HCT116 (cell line): ENCODE data around the gene FERMT2. TPM values are rescaled to one million over a fixed set of nuclear protein-coding genes. Genes with fewer than 3 reads are reported as not detected.

Experiments
- ATAC-seq: fragments of 200-7000 bp; cut with Tn5 transposase; 2 replicates; pipeline ENCODE4 v1.9.1; 2020; ENCODE audit warnings: mild to moderate bottlenecking, moderate library complexity
- BruUV-seq: library from RNA; stranded (reverse); fragments of 400-500 nt; replicated peaks from 2 replicates; lab custom pipeline; 2021; lab: Mats Ljungman, UMichigan
- CTCF ChIA-PET: fragments of 300-600 bp; sonication (Branson Sonifier 250); formaldehyde crosslinking; loops from one replicate; lab custom pipeline; 2021; ENCODE audit warnings: antibody characterized with exemption; lab: Charles Lee
- POLR2A ChIA-PET: fragments of 300-600, 350-600 bp; sonication (Branson Sonifier 250); formaldehyde crosslinking; loops from one replicate; lab custom pipeline; 2021; ENCODE audit warnings: antibody characterized with exemption; lab: Charles Lee
- RAD21 ChIA-PET, 2 experiments: fragments of 300-600 bp; sonication (Branson Sonifier 250); formaldehyde crosslinking; loops; one replicate each; lab custom pipeline; 2023; ENCODE audit warnings: low total read pairs in 2 of 2; ENCODE audit not compliant: uncharacterized antibody in 2 of 2, unreplicated experiment in 2 of 2, low non-redundant PET in 1 of 2; lab: Charles Lee
- DNase-seq: peaks from one replicate; pipeline ENCODE4 v3.0.0-alpha.2; 2010; ENCODE audit warnings: low read depth, low spot score
- H2AFZ ChIP-seq: fragments of 200-600 bp; shearing (Covaris generic), sonication (generic); 2 replicates; pipeline ENCODE4 v1.6.1; 2017; ENCODE audit warnings: low read depth, mixed run types, mixed read lengths, antibody characterized with exemption, low read length; ENCODE audit not compliant: poor library complexity, severe bottlenecking
- H3K27ac ChIP-seq: 2 replicates; pipeline ENCODE4 v1.5.1; 2012; ENCODE audit warnings: low read depth, low read length
- H3K27me3 ChIP-seq: fragments of 200-600 bp; sonication (generic); 2 replicates; pipeline ENCODE4 v1.6.1; 2016; ENCODE audit warnings: mixed run types, low read length, mixed read lengths; ENCODE audit not compliant: insufficient read depth
- H3K36me3 ChIP-seq, 2 experiments: fragments of 200-500 bp in 1 of 2; fragments of 200-600 bp in 1 of 2; sonication (Bioruptor generic) in 1 of 2; sonication (generic) in 1 of 2; 2 replicates each; pipeline versions ENCODE4 v1.5.1 to v1.6.1; 2014 to 2016; ENCODE audit warnings: low read length in 2 of 2, inconsistent platforms in 1 of 2, mixed read lengths in 1 of 2, mixed run types in 1 of 2; ENCODE audit not compliant: insufficient read depth in 2 of 2, control insufficient read depth in 1 of 2
- H3K4me1 ChIP-seq, 2 experiments: fragments of 200-600 bp in 1 of 2; sonication (generic) in 1 of 2; 2 replicates each; pipeline versions ENCODE4 v1.5.1 to v1.6.1; 2012 to 2017; ENCODE audit warnings: low read length in 2 of 2, inconsistent platforms in 1 of 2, mild to moderate bottlenecking in 1 of 2, mixed read lengths in 1 of 2, mixed run types in 1 of 2, moderate library complexity in 1 of 2; ENCODE audit not compliant: insufficient read depth in 2 of 2, control insufficient read depth in 1 of 2
- H3K4me2 ChIP-seq: fragments of 200-600 bp; sonication (generic); 2 replicates; pipeline ENCODE4 v1.6.1; 2017; ENCODE audit warnings: mixed run types, low read length, mixed read lengths
- H3K4me3 ChIP-seq, 2 experiments: fragments of 200-600 bp in 1 of 2; sonication (generic) in 1 of 2; replicated peaks in 1 of 2; 2 replicates each; pipeline ENCODE4 v1.5.1; 2011 to 2016; ENCODE audit warnings: low read length in 2 of 2, control low read depth in 1 of 2, low read depth in 1 of 2, mild to moderate bottlenecking in 1 of 2, mixed read lengths in 1 of 2, mixed run types in 1 of 2
- H3K79me2 ChIP-seq: fragments of 200-600 bp; sonication (generic); 2 replicates; pipeline ENCODE4 v1.6.1; 2017; ENCODE audit warnings: mild to moderate bottlenecking, mixed run types, low read length, moderate library complexity, mixed read lengths; ENCODE audit not compliant: insufficient read depth
- H3K9ac ChIP-seq: fragments of 200-600 bp; sonication (generic); 2 replicates; pipeline ENCODE4 v1.6.1; 2016; ENCODE audit warnings: low read length, mixed read lengths
- H3K9me2 ChIP-seq: fragments of 200-600 bp; sonication (generic), shearing (Covaris generic); 2 replicates; pipeline ENCODE4 v1.6.1; 2017; ENCODE audit warnings: mixed run types, mild to moderate bottlenecking, moderate library complexity; ENCODE audit not compliant: insufficient read depth
- H3K9me3 ChIP-seq, 2 experiments: fragments of 200-500 bp in 1 of 2; fragments of 200-600 bp in 1 of 2; sonication (Bioruptor generic) in 1 of 2; sonication (generic) in 1 of 2; 2 replicates each; pipeline ENCODE4 v1.6.1; 2014 to 2017; ENCODE audit warnings: low read length in 2 of 2, mixed read lengths in 2 of 2, inconsistent platforms in 1 of 2, low read depth in 1 of 2, mild to moderate bottlenecking in 1 of 2, mixed run types in 1 of 2, moderate library complexity in 1 of 2; ENCODE audit not compliant: control insufficient read depth in 1 of 2, insufficient read depth in 1 of 2
- H4K20me1 ChIP-seq: fragments of 200-600 bp; sonication (generic), shearing (Covaris generic); 2 replicates; pipeline ENCODE4 v1.6.1; 2017; ENCODE audit warnings: mixed run types, mild to moderate bottlenecking, moderate library complexity; ENCODE audit not compliant: insufficient read depth
- ATF3 ChIP-seq: IDR thresholded peaks from 2 replicates; pipeline ENCODE4 v1.6.1; 2012
- CBX3 ChIP-seq: IDR thresholded peaks from 2 replicates; pipeline ENCODE4 v1.6.1; 2012; ENCODE audit warnings: low read depth
- CEBPB ChIP-seq: IDR thresholded peaks from 2 replicates; pipeline ENCODE4 v1.6.1; 2012; ENCODE audit warnings: low read depth
- CTCF ChIP-seq, 3 experiments: fragments of 200-600 bp in 1 of 3; sonication (generic) in 1 of 3; IDR thresholded peaks in 2 of 3; conservative IDR thresholded peaks in 1 of 3; 2 replicates each; pipeline ENCODE4 v1.5.1; 2012 to 2017; ENCODE audit warnings: low read depth in 2 of 3, low read length in 2 of 3, antibody characterized with exemption in 1 of 3, borderline replicate concordance in 1 of 3, control low read depth in 1 of 3, mild to moderate bottlenecking in 1 of 3, mixed read lengths in 1 of 3, mixed run types in 1 of 3, moderate library complexity in 1 of 3; ENCODE audit not compliant: insufficient read depth in 1 of 3
- EGR1 ChIP-seq: IDR thresholded peaks from 2 replicates; pipeline ENCODE4 v1.6.1; 2012; ENCODE audit warnings: low read depth
- ELF1 ChIP-seq: IDR thresholded peaks from 2 replicates; pipeline ENCODE4 v1.6.1; 2012; ENCODE audit warnings: low read depth, borderline replicate concordance
- EZH2 ChIP-seq: fragments of 200-600 bp; sonication (generic); IDR thresholded peaks from 2 replicates; pipeline ENCODE4 v1.6.1; 2017; ENCODE audit warnings: antibody characterized with exemption, mixed run types
- POLR2AphosphoS5 ChIP-seq: IDR thresholded peaks from 2 replicates; pipeline ENCODE4 v1.6.1; 2011; ENCODE audit warnings: mild to moderate bottlenecking, low read depth, low read length, moderate library complexity
- RAD21 ChIP-seq: IDR thresholded peaks from 2 replicates; pipeline ENCODE4 v1.6.1; 2012; ENCODE audit warnings: low read depth, mild to moderate bottlenecking
- REST ChIP-seq: IDR thresholded peaks from 2 replicates; pipeline ENCODE4 v1.6.1; 2012; ENCODE audit warnings: low read depth
- SIN3A ChIP-seq: IDR thresholded peaks from 2 replicates; pipeline ENCODE4 v1.6.1; 2012; ENCODE audit warnings: low read depth
- SP1 ChIP-seq: IDR thresholded peaks from 2 replicates; pipeline ENCODE4 v1.6.1; 2012; ENCODE audit warnings: low read depth
- SRF ChIP-seq: IDR thresholded peaks from 2 replicates; pipeline ENCODE4 v1.6.1; 2012; ENCODE audit warnings: low read depth
- TCF7L2 ChIP-seq: IDR thresholded peaks from 2 replicates; pipeline ENCODE4 v1.7.0; 2011; ENCODE audit warnings: borderline replicate concordance, inconsistent platforms; ENCODE audit not compliant: insufficient read depth, insufficient read length; ENCODE audit errors: extremely low read depth
- ZBTB33 ChIP-seq: IDR thresholded peaks from 2 replicates; pipeline ENCODE4 v1.6.1; 2011; ENCODE audit warnings: mild to moderate bottlenecking, low read length, moderate library complexity; ENCODE audit not compliant: insufficient replicate concordance; ENCODE audit errors: extremely low read depth
- ZFX ChIP-seq: fragments of 450-650 bp; IDR thresholded peaks from 2 replicates; pipeline ENCODE4 v1.6.1; 2017
- intact Hi-C: fragments of 100-400 bp; cut with micrococcal nuclease; formaldehyde crosslinking; loops from 2 replicates; pipeline ENCODE4 v1.10.0; 2022
- total RNA-seq: library from RNA; stranded (reverse); gene quantifications from one replicate; pipeline ENCODE4 v1.2.1, GENCODE V29; 2021; ENCODE audit not compliant: unreplicated experiment

The FERMT2 gene
- total RNA-seq, 1 experiment from 2014 or later, result 24.8 TPM

DNA sequence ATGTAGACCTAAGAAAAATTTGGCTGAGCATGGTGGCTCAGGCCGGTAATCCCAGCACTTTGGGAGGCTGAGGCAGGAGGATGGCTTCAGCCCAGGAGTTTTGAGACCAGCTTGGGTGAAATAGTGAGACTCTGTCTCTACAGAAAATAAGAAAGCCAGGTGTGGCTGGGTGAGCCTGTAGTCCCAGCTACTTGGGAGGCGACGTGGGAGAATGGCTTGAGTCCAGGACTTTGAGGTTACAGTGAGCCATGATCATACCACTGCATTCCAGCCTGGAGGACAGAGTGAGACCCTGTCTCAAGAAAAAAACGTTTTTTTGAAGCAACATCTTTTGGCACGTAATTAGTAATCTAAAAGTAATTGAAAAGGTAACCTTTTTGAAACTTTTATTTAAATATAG, 70.9 kb downstream of the FERMT2 start:
- no peak overlapping the region for H3K4me3 ChIP-seq
- H3K4me1 ChIP-seq, result peaks cover 0 to 12% of the 10 kb centered on the region in 2 experiments; a peak in 2 of 4 replicates
- ChIA-PET RAD21 (no interaction called here), POLR2A (no interaction called here), CTCF (no interaction called here)
- no peak overlapping the region for H3K27ac ChIP-seq
- no peak overlapping the region for H3K4me2 ChIP-seq
- DNase-seq, result no peak
- no peaks in the 10 kb centered on the region for H3K9me3 ChIP-seq
- no peak overlapping the region for H2AFZ ChIP-seq
- H4K20me1 ChIP-seq, result no peaks in the 10 kb centered on the region
- H3K79me2 ChIP-seq, result no peaks in the 10 kb centered on the region
- no peak overlapping the region for H3K9ac ChIP-seq
- H3K9me2 ChIP-seq, result no peaks in the 10 kb centered on the region
- no TSS peak for BruUV-seq
- H3K27me3 ChIP-seq, result no peaks in the 10 kb centered on the region
- intact Hi-C loops, result no loop called here
- peak; percentile 46; the same call in 1 of the 2 replicates for ATAC-seq
- TF ChIP-seq ZBTB33 (no peak), REST (no peak), EGR1 (no peak), RAD21 (no peak), POLR2AphosphoS5 (no peak), CBX3 (no peak), CEBPB (no peak), SIN3A (no peak), ATF3 (no peak), SRF (no peak), CTCF (IDR thresholded peaks at IDR 0.05 in 2 of 3, conservative IDR thresholded peaks at IDR 0.05 in 1 of 3; ENCODE audit: borderline replicate concordance in 1 of 3, insufficient read depth in 1 of 3, low read depth in 2 of 3, low read length in 2 of 3) (no peak), ELF1 (no peak), TCF7L2 (no peak), EZH2 (no peak), ZFX (no peak), SP1 (no peak)
- H3K36me3 ChIP-seq, result no peaks in the 10 kb centered on the region; a peak in 1 of 4 replicates
